HEK293 (cell line): ENCODE data around the gene CETP.

ENCODE experiments used
- OSR2 ChIP-seq: fragments of 450-650 bp; formaldehyde crosslinking; IDR thresholded peaks from 2 replicates; pipeline ENCODE4 v1.5.1; 2016; ENCODE audit warnings: missing biosample characterization, missing genetic modification characterization
- ZNF138 ChIP-seq: fragments of 450-650 bp; formaldehyde crosslinking; IDR thresholded peaks from 2 replicates; pipeline ENCODE4 v1.5.1; 2016; ENCODE audit warnings: missing biosample characterization, missing genetic modification characterization, borderline replicate concordance
- ZNF513 ChIP-seq: fragments of 450-650 bp; IDR thresholded peaks from 2 replicates; pipeline ENCODE4 v1.5.1; 2018; ENCODE audit warnings: missing biosample characterization, missing genetic modification characterization
- TF ChIP-seq, protein P1 (sequence below): fragments of 450-650 bp; formaldehyde crosslinking; IDR thresholded peaks from 2 replicates; pipeline ENCODE4 v1.5.1; 2016; ENCODE audit warnings: missing biosample characterization, missing genetic modification characterization

DNA sequence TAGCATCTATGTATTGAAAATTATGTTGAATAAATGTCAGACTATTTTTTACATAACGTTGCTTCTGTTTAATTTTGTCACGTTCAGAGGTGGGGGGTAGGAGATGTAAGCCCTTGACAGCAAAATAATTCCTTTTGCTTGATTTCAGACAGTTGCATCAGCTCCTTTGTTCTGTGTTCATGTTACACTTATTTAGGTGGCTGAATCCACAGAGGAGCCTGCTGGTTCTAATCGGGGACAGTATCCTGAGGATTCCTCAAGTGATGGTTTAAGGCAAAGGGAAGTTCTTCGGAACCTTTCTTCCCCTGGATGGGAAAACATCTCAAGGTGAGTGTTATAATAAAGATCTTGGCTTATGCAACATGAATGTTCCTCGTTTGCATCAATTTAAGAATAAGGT is 25.3 kb upstream of the CETP start:
- TF ChIP-seq OSR2 (tag by site-specific recombination) (no peak), ZNF513 (tag by site-specific recombination) (no peak), ZNF138 (tag by site-specific recombination) (no peak)
- TF ChIP-seq, protein P1, sequence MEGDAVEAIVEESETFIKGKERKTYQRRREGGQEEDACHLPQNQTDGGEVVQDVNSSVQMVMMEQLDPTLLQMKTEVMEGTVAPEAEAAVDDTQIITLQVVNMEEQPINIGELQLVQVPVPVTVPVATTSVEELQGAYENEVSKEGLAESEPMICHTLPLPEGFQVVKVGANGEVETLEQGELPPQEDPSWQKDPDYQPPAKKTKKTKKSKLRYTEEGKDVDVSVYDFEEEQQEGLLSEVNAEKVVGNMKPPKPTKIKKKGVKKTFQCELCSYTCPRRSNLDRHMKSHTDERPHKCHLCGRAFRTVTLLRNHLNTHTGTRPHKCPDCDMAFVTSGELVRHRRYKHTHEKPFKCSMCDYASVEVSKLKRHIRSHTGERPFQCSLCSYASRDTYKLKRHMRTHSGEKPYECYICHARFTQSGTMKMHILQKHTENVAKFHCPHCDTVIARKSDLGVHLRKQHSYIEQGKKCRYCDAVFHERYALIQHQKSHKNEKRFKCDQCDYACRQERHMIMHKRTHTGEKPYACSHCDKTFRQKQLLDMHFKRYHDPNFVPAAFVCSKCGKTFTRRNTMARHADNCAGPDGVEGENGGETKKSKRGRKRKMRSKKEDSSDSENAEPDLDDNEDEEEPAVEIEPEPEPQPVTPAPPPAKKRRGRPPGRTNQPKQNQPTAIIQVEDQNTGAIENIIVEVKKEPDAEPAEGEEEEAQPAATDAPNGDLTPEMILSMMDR (tag by site-specific recombination) = no peak
